Measurements from ENCODE around the gene PRKCB. TPM values are rescaled to one million over a fixed set of nuclear protein-coding genes. Genes with fewer than 3 reads are reported as not detected.

The PRKCB gene
- total RNA-seq, 4 donors from 2014 or later, result 2.0 to 8.6 (median 4.0) TPM

DNA sequence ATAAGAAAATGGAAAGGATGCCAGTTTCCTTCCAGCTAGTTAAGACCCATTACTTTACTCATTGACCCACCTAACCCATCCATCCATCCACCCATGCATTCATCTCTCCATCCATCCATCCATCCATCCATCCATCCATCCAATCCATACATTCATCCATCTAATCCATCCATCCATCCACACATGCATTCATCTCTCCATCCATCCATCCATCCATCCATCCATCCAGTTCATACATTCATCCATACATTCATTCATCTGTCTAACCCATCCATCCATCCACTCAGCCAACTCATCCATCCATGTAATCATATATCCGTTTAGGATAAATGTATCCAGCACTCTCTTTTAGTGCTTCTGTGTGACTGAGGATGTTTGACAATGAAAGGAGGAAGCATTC lies 241.5 kb downstream of the PRKCB start:
- DNase-seq, result no peak
- no peaks in the 10 kb centered on the region for H3K4me1 ChIP-seq
- H3K36me3 ChIP-seq, result no peaks in the 10 kb centered on the region
- TF ChIP-seq, protein P1, sequence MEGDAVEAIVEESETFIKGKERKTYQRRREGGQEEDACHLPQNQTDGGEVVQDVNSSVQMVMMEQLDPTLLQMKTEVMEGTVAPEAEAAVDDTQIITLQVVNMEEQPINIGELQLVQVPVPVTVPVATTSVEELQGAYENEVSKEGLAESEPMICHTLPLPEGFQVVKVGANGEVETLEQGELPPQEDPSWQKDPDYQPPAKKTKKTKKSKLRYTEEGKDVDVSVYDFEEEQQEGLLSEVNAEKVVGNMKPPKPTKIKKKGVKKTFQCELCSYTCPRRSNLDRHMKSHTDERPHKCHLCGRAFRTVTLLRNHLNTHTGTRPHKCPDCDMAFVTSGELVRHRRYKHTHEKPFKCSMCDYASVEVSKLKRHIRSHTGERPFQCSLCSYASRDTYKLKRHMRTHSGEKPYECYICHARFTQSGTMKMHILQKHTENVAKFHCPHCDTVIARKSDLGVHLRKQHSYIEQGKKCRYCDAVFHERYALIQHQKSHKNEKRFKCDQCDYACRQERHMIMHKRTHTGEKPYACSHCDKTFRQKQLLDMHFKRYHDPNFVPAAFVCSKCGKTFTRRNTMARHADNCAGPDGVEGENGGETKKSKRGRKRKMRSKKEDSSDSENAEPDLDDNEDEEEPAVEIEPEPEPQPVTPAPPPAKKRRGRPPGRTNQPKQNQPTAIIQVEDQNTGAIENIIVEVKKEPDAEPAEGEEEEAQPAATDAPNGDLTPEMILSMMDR (IDR thresholded peaks at IDR 0.05), result no peak
- TF ChIP-seq POLR2A (IDR thresholded peaks at IDR 0.05), result no peak
- intact Hi-C loops (cut with DNase I), result no loop called here
- no peak overlapping the region for H3K4me3 ChIP-seq (replicated peaks in 1 of 3)
- no peaks in the 10 kb centered on the region for H3K27me3 ChIP-seq
- H3K27ac ChIP-seq, result no peak overlapping the region
- no peaks in the 10 kb centered on the region for H3K9me3 ChIP-seq
- 68 to 70% methylated on average over 1 of the region's 1 CpG for WGBS, 2 donors

DNA sequence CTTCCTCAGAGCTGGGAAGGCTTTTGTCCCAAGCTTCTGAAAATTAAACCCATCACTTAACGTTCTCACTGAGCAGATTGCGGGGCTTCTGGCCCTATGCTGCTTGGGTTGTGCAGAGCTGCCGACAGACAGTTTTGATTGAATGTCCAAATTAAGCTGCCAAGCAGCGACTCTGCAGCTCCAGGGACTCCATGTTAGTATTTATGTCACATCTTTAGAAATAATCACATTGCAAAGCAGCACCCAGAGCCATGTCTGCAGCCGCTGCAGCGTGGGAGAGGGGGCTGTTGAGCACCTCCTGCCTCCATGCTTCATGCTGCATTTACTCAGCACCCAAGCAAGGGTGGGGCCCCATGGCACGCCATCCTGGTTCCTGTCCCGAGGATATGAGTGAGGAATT lies 242.2 kb downstream of the PRKCB start:
- Histone ChIP-seq H3K27ac (no peak overlapping the region), H3K4me1 (no peaks in the 10 kb centered on the region), H3K27me3 (no peaks in the 10 kb centered on the region), H3K36me3 (no peaks in the 10 kb centered on the region), H3K9me3 (no peaks in the 10 kb centered on the region), H3K4me3 (replicated peaks in 1 of 3) (no peak overlapping the region)
- no peak for DNase-seq
- TF ChIP-seq POLR2A (IDR thresholded peaks at IDR 0.05), result no peak
- TF ChIP-seq, protein P1 (IDR thresholded peaks at IDR 0.05), result no peak
- intact Hi-C loops (cut with DNase I), result no loop called here
- WGBS, 2 donors, result 59 to 67% methylated on average over 8 of the region's 8 CpGs

DNA sequence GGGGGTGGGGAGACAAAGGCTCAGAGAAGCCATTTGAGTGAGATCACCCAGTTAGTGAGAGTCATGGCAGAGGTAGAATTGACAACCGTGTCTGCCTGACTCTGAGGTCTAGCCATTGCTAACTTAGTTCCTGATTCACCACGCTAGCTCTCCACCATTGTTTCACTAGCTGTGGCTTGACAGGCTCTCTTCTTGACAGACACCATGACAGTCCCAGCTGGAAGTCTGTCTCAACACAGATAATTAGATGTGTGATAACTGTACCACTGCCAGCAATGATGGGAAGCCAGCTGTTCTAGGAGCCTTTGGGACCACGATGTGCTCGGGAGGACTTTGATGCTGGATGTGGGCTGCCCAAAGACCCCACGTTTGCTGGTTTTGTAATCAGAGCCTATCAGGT lies 249.9 kb downstream of the PRKCB start:
- 67 to 71% methylated on average over 5 of the region's 5 CpGs for WGBS, 2 donors
- TF ChIP-seq, protein P1 (IDR thresholded peaks at IDR 0.05), result no peak

DNA sequence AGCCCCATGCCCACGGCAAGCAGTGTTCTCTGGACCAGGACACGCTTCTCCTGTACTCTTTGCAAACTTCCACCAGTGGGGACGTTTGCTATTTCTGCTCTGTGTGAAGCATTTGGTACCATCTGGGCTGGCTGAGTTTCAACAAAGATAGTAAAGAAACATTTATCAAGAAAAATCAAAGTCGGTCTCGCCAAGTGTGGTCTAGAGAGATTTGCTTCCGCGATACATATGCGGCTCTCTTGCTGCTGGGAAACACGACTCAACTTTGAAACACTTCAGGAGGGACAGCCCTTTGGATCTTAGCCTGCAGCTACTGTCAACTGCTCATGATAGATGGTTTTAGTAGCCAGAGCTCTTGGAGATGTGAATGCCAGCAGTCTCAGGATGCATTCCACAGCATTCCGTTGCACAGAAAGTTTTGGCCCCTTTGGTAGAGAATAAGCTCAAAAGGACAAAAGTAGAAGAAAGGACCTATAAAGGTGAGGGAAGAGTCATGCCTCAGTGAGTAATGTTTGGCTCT lies 252.2 kb downstream of the PRKCB start:
- H3K4me3 ChIP-seq (replicated peaks in 1 of 3), result no peak overlapping the region
- no peaks in the 10 kb centered on the region for H3K36me3 ChIP-seq
- intact Hi-C loops (cut with DNase I), result no loop called here
- H3K9me3 ChIP-seq, result no peaks in the 10 kb centered on the region
- 71% methylated on average over 10 of the region's 10 CpGs for WGBS, 2 donors
- no peak overlapping the region for H3K27ac ChIP-seq
- DNase-seq, result no peak
- TF ChIP-seq POLR2A (IDR thresholded peaks at IDR 0.05), result no peak
- TF ChIP-seq, protein P1 (IDR thresholded peaks at IDR 0.05), result no peak
- no peaks in the 10 kb centered on the region for H3K27me3 ChIP-seq
- no peaks in the 10 kb centered on the region for H3K4me1 ChIP-seq

More for the DNA sequence above, 249.9 kb downstream of the PRKCB start:
- Histone ChIP-seq H3K27me3 (no peaks in the 10 kb centered on the region), H3K36me3 (no peaks in the 10 kb centered on the region), H3K27ac (no peak overlapping the region), H3K9me3 (no peaks in the 10 kb centered on the region), H3K4me3 (replicated peaks in 1 of 3) (no peak overlapping the region), H3K4me1 (no peaks in the 10 kb centered on the region)
- DNase-seq, result no peak
- intact Hi-C loops (cut with DNase I), result no loop called here

DNA sequence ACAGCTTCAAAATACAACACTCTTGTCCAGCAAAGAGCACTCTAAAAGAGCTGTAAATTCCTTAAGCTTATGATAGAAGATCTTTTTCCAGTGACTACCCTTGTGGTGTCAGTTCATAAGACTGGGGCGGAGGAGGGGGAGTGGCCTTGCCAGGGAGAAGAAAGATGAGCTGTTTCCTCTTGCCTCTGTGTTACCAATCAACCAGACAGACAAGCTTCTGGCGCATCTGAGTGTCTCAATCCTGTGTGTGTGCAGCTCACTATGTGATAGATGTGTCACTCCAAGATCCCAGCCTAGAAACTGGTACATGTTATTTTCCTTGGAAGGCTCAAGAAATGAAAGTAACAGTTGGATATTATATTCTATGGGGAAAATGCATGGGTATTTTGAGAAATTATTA lies 253.0 kb downstream of the PRKCB start:
- intact Hi-C loops (cut with DNase I), result no loop called here
- Histone ChIP-seq H3K4me1 (no peaks in the 10 kb centered on the region), H3K27ac (no peak overlapping the region), H3K9me3 (no peaks in the 10 kb centered on the region), H3K4me3 (replicated peaks in 1 of 3) (no peak overlapping the region), H3K36me3 (no peaks in the 10 kb centered on the region), H3K27me3 (no peaks in the 10 kb centered on the region)
- TF ChIP-seq, protein P1 (IDR thresholded peaks at IDR 0.05), result no peak
- TF ChIP-seq POLR2A (IDR thresholded peaks at IDR 0.05), result no peak
- 62 to 68% methylated on average over 2 of the region's 2 CpGs for WGBS, 2 donors
- DNase-seq, result no peak

Measured in thyroid gland (tissue), 4 donors.